GM18870 (cell line): Measurements from ENCODE around the gene PFKFB2.

Experiments
- ATAC-seq: cut with Tn5 transposase; IDR thresholded peaks from one replicate; pipeline ENCODE4 v1.9.1; 2021; ENCODE audit warnings: moderate library complexity; ENCODE audit not compliant: unreplicated experiment

PFKFB2 gene

DNA sequence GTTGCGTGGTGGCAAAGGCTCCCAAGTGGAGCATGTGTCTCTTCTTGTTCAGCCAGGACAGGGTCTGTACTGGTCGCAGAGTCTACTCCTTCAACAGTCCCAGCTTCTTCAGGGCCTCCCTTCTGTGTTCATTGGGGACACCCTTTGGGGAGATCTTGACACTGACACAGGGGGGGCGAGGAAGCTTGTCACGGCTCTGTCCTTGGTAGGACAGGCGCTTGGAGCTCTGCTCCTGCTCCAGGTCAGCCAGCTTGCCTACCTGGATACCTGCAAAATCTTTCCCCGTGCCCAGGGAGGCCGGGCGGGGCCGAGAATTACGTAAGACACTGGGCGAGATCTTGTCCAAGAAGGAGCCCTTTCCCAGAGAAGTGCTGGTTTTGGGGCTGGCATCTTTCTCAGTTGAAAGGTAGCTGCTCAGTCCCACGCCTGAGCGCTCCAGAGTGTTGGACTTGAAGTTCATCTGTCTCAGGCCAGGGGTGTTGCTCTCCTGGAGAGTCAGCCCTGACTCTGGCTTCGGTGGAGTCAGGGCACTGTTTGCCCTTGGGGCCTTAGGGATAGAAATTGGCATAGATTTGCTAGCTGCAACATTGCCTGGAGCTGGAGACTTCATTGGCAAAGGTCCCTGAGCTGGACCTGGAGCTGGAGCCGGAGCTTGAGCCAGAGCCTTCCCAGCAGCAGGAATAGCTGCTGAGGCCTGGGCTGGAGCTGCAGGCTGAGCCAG, 31.0 kb upstream of the PFKFB2 start:
- no peak for ATAC-seq

DNA sequence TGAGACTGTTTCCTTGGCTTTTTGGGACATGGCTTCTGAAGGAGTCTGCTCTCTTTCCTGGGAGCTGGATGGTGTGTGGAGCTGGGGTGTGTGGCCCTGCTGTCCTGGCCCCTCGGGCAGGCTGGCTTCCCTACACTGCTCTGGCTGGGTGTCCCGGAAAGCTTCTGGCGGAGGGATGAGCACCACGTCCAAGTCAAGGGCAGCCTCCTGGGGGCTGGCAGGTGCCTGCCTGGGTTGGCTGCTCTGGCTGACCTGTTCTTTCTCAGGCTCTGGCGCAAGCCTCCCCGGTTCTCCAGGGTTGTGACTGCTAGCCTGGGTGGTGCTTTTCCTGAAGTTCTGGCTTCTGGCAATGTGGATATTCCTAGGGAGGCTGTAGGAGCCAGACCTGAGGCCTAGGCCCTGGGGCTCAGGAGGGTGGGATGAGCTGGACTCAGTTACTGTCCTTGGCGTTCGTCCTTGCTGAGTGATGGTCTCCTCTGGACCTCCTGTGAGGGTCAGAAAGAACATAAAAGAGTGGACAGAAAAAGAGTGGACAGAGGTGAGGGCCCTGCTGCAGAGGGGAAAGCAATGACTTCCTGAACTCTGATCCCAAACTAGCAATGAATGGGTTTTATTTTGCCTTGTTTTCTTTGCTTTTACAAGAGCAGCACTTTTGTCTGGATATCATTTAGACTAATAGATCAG, 29.9 kb upstream of the PFKFB2 start:
- ATAC-seq: no peak

- no peak for ATAC-seq
Observed at GRCh38 chr1:207024202-207025145, 28.6 kb upstream of the PFKFB2 start.

DNA sequence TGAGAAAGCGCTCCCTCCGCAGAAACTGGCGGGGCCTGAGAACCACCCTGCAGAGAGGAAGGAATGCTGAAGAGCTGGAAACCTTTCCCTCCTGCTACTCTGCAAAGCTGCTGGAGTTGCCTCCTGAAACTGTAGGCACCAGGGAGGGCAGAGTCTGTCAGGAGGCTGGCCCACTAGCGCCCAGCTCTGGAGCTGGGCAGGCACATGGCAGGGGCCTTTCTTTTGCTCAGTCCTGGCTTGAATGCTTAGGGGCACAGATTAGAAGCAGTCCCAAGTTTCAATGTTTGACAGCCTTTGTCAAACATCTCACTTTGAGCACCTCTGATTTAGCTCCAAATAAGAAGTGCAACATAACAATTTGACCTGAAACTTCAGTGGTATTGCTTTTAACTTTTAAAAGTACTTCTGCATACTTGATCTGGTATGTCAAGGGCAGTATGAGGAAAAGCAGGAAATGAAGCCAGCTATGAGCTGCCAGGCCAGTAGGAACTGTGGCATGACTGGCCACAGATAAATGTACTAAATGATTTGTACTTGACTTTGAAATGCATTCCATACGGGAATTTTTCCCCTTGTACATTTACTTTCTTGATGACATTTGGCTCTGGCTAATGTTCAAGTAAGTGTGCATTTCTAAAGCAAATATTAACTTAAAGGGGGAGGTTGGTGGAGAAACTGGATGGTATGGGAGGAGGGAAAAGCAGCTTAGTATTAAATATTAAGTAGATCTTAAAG, 27.8 kb upstream of the PFKFB2 start:
- no peak for ATAC-seq

GRCh38 chr1:207026104-207026534, 27.0 kb upstream of the PFKFB2 start:
- ATAC-seq: no peak

DNA sequence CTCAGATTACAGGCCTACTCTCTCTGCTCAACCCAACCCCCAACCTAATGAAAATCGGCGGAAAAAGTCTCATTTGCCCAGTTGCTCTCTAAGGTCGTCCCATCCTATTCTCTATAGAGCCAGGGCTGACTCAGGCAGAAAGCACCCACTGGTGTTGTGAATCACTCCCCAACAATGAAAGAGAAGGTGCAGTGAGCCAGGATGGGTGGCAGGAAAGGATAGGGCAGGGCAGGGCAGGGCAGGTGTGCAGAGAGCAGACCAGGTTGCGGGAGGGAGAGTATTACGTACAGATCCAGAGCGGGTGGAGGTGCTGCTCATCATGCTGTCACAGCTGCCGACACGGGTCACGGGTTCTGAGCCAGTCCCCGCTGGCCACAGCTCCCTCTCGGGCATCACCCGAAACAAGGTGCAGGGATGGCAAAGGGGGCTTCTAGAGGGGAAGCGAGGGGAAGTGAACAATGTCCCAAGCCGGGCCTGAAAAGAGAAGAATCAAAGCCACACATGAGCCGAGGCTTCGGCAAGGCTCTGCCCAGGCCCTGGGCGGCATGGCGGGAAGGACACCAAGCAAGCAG, 25.8 kb upstream of the PFKFB2 start:
- ATAC-seq: no peak

DNA sequence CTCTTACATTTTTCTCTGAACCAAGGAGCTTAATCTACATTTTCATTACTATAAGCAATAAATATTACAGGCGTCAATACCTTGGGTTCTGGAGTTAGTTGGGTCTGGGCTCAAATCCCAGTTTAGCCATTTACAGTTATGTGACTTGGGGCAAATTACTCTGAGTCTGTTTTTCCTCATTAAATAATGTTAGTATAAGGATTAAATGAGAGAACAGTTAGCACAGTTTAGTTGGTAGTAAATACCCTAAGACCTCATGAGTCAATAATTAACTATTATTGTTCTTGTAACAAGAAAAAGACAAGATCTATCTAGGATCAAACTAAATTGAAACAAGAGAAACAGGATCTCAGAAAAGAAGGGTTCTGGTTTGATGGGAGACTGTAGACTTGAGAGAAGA, 25.2 kb upstream of the PFKFB2 start:
- no peak for ATAC-seq

DNA sequence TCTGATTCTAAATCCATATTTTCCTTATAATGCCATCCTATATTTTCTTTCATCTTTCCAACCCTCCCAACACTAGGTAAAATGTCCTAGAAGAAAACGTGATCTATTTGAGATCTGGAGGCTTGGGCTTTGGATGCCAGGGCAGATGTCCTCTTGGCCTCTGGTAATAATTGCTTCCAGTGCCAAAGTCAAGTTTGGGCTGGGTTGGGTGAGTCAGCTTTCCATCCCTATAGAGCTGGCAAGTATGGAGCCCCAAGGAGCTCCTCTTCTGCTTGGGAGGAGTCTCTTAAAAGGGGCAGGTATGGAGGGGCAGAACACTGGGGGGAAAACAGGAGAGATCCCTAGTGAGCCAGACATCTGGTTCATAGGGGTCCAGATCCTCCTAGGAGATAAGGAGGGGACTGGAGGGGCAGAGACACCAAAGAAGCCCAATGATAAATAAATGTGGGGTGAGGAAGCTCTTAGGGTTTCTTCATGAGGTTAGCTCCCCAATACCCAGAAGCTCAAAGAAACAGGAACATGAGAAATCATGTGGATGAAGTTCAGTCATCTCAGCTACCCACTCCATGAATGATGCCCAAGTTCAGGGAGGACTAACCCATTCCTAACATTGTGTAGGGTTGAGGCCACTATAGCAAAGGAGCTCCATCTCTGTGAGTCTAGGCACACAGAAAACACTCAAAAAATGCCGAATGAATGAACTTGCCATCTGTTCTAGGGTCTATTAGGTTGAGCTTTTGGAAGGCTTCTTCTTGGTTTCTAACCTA, 24.0 kb upstream of the PFKFB2 start:
- no peak for ATAC-seq

GRCh38 chr1:207029701-207030521, 23.2 kb upstream of the PFKFB2 start:
- ATAC-seq: no peak

GRCh38 chr1:207030522-207031009, 22.5 kb upstream of the PFKFB2 start:
- ATAC-seq: no peak

DNA sequence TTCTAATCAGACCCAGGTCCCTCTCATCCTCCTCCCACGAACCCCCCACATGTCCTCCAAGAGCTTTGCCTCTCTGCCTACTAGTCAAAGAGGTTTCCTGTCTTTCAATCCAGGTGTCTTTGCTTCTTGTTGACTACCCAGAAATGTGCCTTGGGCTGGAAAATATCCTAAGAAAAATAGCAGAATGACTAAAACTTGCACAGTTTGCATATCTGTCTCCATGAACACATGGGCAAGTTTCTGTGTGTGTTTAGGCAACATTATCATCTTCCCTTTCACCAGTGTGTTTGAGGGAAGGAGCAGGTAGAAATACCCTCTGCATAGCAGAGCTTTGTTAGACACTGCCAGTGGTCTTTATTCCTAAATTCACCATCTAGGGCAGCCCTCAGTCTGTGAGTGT, 22.1 kb upstream of the PFKFB2 start:
- ATAC-seq: no peak

GRCh38 chr1:207031632-207032264, 21.3 kb upstream of the PFKFB2 start:
- ATAC-seq: no peak

DNA sequence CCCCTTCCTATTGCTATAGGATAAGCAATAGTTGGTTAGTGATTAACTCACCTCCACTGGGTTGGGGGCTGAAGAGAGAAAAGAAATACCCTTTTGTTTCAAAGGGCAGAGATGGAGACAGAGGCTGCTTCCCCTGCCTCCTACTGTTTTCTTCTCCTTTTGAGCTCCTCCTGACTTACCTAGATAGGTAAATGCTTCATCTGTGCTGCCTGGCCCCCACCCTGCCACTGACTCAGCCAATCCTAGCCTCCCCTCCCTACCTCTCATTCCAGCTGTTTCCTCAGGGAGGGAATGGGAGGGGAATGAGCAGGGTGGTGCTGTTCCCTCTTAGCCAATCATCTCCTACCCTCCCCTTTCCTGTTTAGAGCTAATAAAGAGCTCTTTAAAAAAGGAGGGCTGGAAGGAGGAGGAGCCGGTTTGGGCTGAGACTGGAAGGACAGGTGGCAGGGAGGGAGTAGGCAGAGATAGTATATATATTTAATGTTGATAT, 20.5 kb upstream of the PFKFB2 start, which contains the start of gene C1orf116:
TSS of gene C1orf116 (minus strand) at position 229 of the 490 bp plus-strand sequence. CDS start 5,158 bp downstream, outside the sequence.
- ATAC-seq: no peak

- no peak for ATAC-seq
Observed at GRCh38 chr1:207033302-207033701, 19.8 kb upstream of the PFKFB2 start.

- no peak for ATAC-seq
Observed at GRCh38 chr1:207034208-207034607, 18.9 kb upstream of the PFKFB2 start.

GRCh38 chr1:207034998-207035397, 18.1 kb upstream of the PFKFB2 start:
- ATAC-seq: no peak

GRCh38 chr1:207035877-207036551, 17.1 kb upstream of the PFKFB2 start:
- ATAC-seq: no peak
